K562 (cell line): ENCODE measurements around the gene ACADVL.

Experiments
- ARID2 ChIP-seq: fragments of 450-650 bp; IDR thresholded peaks from 2 replicates; pipeline ENCODE4 v1.6.1; 2017; ENCODE audit warnings: antibody characterized with exemption, mild to moderate bottlenecking
- CHCHD3 ChIP-seq: fragments of 250-450 bp; sonication (Bioruptor Pico); IDR thresholded peaks from 2 replicates; pipeline ENCODE4 v2.1.2; 2022; ENCODE audit warnings: mild to moderate bottlenecking
- CTCF ChIP-seq, 3 experiments: IDR thresholded peaks in 2 of 3; conservative IDR thresholded peaks in 1 of 3; 2 replicates each; pipeline ENCODE4 v1.5.1; 2011 to 2012; ENCODE audit warnings: low read length in 3 of 3, mild to moderate bottlenecking in 3 of 3, control low read depth in 2 of 3, improper control_type of control experiment in 1 of 3, inconsistent platforms in 1 of 3, low read depth in 1 of 3, mixed read lengths in 1 of 3, moderate library complexity in 1 of 3; ENCODE audit not compliant: insufficient read depth in 2 of 3
- ERF ChIP-seq: fragments of 450-650 bp; formaldehyde crosslinking; IDR thresholded peaks from 2 replicates; pipeline ENCODE4 v1.4.0; 2020; ENCODE audit warnings: mild to moderate bottlenecking, mixed read lengths
- HDAC6 ChIP-seq: IDR thresholded peaks from 2 replicates; pipeline ENCODE4 v1.6.1; 2012; ENCODE audit warnings: low read depth, mild to moderate bottlenecking, control low read depth, inconsistent platforms, low read length, moderate library complexity
- MTA2 ChIP-seq: fragments of 450-650 bp; IDR thresholded peaks from 2 replicates; pipeline ENCODE4 v1.6.1; 2016; ENCODE audit warnings: low read depth
- NR2C2 ChIP-seq, 2 experiments: fragments of 200-800 bp in 1 of 2; sonication (Bioruptor generic) in 1 of 2; sonication (generic) in 1 of 2; formaldehyde crosslinking in 1 of 2; IDR thresholded peaks; 2 replicates each; pipeline versions ENCODE4 v1.6.1 to v1.8.0; 2016 to 2022; ENCODE audit warnings: mild to moderate bottlenecking in 1 of 2, missing compliant biosample characterization in 1 of 2, missing genetic modification characterization in 1 of 2, missing genetic modification reagents in 1 of 2
- ZNF134 ChIP-seq: fragments of 250-450 bp; sonication (Bioruptor Pico); conservative IDR thresholded peaks from 2 replicates; pipeline ENCODE4 v1.4.0; 2020
- ZNF217 ChIP-seq: sonication (generic); formaldehyde crosslinking; IDR thresholded peaks from 2 replicates; pipeline ENCODE4 v1.8.0; 2022; ENCODE audit warnings: mild to moderate bottlenecking, missing genetic modification reagents

- TF ChIP-seq ZNF134 (no peak), ERF (CRISPR knock-in tag) (no peak), ZNF217 (no peak), CTCF (IDR thresholded peaks at IDR 0.05 in 2 of 3, conservative IDR thresholded peaks at IDR 0.05 in 1 of 3; ENCODE audit: insufficient read depth in 2 of 3, low read depth in 1 of 3, low read length in 3 of 3) (no peak), NR2C2 (CRISPR knock-in tag; IDR thresholded peaks at IDR 0.05) (no peak), NR2C2 (tag; IDR thresholded peaks at IDR 0.05) (no peak), HDAC6 (no peak), CHCHD3 (CRISPR knock-in tag) (no peak), ARID2 (no peak), MTA2 (no peak)
Measured at GRCh38 chr17:7254511-7254910, 34.8 kb downstream of the ACADVL start.
